GM18870 (cell line): ENCODE results near the gene NLRP8.
"Not testable (repeated sequence)": the region's sequence is repeated elsewhere in the genome, so short reads cannot be mapped to it uniquely, and the experiment has no call there.

Source experiments
- ATAC-seq: cut with Tn5 transposase; IDR thresholded peaks from one replicate; pipeline ENCODE4 v1.9.1; 2021; ENCODE audit warnings: moderate library complexity; ENCODE audit not compliant: unreplicated experiment

NLRP8 gene

DNA sequence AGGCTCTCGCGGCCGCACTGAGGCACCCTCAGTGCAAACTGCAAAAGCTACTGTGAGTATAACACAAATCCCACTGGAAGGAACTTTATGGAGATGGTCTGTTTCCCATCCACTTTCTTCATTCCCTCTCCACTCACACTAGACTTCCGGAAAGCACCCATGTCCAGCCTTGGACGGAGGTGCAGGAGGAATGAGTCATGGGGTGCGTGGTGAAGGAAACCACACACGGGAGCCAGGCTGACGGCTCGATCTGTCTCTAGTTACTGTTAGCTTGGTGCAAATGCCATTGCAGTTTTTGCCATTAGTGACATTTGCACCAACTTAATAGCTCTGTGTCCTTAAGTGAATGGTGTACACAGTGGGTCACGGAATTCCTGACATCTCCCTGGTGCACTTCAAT, 14.6 kb downstream of the NLRP8 start:
- ATAC-seq, result no peak

DNA sequence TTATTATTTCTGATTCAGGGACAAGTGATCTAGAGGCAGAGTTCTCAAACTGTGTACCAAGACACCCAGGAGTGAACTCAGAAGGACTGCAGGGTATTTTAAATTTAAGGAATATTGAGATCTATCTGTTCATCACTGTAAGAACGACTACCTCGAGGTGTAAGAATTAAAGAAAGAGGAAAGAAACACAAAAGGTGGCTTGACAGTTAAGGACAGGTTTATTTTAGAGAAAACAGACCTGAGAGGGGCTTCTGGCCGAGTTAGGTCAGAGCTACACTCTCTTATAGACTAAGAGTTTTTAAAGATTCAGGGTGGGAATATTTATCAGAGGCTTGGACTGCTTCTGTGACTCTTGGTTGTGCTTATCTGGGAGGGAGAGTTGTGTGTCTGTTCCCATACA, 26.4 kb downstream of the NLRP8 start:
- ATAC-seq, result no peak

GRCh38 chr19:55980415-55980814, 32.8 kb downstream of the NLRP8 start:
- ATAC-seq, result no peak

GRCh38 chr19:55985254-55985653, 37.6 kb downstream of the NLRP8 start:
- no peak for ATAC-seq

DNA sequence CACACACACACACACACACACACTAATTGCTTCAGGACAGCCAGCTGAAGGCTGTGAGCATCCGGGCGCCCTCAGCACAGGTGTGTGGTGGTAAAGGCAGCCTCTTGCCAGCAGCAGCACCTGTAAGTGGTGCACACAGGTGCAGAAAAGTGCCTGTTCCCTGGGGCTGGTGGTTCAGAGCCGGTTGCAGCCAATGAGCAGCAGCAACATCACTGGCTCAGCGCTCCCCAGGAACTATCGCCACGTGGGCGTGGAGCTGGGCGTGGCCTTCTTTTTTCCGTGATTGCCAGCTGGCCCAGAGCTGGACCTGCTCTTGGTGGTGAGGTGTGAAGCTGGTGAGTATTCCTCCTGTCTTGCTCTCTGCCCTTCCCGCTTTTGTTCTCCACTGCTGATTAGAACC, 38.9 kb downstream of the NLRP8 start, which contains the start of gene NLRP5:
Gene NLRP5, plus strand, starts transcription at position 289 of the 400 bp plus-strand sequence.
- no peak for ATAC-seq

- ATAC-seq, result no peak
Observed at GRCh38 chr19:55990831-55991230, 43.2 kb downstream of the NLRP8 start.

- no peak for ATAC-seq
Observed at GRCh38 chr19:55993492-55993891, 45.9 kb downstream of the NLRP8 start.

GRCh38 chr19:56014765-56015164, 67.1 kb downstream of the NLRP8 start:
- no peak for ATAC-seq

DNA sequence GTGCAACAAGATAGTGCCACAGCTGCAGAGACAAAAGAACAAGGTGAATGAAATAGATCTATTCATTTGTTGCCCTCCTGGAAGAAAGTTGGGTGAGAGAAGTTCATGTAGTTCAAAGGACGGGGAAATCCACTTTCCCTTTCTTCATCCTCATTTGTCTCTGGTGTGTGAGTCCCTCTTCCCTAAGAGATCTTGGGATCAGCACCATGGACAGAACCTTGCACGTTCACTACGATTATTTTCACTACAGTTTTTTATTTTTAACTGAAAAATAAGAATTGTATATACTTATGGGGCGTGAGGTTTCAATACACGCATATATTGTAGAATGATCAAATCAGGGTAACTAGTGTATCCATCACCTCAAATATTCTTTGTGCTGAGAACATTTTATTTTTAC, 68.1 kb downstream of the NLRP8 start:
- ATAC-seq, result no peak

DNA sequence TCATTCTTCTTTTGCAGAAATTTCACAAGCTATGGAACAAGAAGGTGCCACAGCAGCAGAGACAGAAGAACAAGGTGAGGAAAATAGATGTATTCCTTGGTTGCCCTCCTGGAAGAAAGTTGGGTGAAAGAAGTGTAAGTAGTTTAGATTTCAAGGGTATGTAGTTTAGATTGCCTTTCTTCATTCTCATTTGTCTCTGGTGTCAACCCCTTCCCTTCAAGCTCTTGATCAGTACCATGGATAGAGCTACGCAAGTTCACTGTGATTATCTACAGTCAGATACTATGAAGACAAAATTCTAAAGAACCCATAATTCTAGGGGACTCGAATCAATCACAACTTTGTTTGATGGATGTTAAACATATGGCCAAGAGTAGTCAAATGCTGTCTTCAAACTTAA, 71.7 kb downstream of the NLRP8 start:
- not testable (repeated sequence) for ATAC-seq

GRCh38 chr19:56020355-56020975, 72.8 kb downstream of the NLRP8 start:
- not testable (repeated sequence) for ATAC-seq

DNA sequence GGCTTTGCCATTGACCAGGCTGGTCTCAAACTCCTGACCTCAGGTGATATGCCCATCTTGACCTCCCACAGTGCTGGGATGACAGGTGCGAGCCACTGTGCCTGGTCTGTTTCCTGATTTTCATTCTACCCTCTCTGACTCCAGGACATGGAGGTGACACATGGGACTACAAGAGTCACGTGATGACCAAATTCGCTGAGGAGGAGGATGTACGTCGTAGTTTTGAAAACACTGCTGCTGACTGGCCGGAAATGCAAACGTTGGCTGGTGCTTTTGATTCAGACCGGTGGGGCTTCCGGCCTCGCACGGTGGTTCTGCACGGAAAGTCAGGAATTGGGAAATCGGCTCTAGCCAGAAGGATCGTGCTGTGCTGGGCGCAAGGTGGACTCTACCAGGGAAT, 79.1 kb downstream of the NLRP8 start:
- no peak for ATAC-seq
